Hypothalamus (tissue), 51 donors: ENCODE results near the gene NKX2-1.
"Not testable (repeated sequence)": the region's sequence is repeated elsewhere in the genome, so short reads cannot be mapped to it uniquely, and the experiment has no call there.

ENCODE experiments used
- DNase-seq, 51 donors: peaks; one replicate each; lab custom pipeline; 2025; lab: John Stamatoyannopoulos, UW

The NKX2-1 gene

GRCh38 chr14:36519431-36520321, at the start of gene NKX2-1:
Gene NKX2-1 (minus strand): TSS chr14:36520232. CDS start chr14:36520129, 103 bp downstream.
- DNase-seq: no peak

DNA sequence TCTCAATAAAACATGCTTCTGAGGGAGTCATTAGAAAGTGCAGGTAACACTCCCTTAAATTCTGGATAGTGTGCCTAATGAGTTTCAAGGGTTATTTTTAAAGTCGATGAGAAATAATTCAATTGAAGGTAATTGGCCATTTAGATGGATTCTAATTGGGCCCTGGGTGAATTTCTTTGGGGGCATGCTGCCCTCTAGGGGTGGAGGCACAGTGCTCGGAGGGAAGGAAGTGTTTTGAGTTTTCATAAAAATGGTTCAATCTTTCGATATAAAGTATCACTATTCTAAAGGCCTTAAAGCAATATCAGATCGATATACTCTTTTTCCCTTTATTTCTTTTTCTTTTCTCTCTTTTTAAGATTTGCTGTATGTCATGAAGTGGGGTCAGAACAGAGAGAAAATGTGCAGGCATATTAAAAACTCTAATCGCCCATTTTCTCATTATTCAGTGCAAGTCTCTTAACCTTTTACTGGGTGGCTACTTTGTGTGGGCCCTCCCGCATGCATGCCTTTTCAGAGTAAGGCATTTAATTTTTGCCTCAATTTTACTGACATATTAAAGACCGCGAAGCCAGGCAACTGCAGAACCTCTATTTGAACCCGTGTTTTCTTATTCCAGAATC, 36.9 kb upstream of the NKX2-1 start:
- DNase-seq: peak in 12 of 51 donors; percentile 7 to 50 (median 26)

DNA sequence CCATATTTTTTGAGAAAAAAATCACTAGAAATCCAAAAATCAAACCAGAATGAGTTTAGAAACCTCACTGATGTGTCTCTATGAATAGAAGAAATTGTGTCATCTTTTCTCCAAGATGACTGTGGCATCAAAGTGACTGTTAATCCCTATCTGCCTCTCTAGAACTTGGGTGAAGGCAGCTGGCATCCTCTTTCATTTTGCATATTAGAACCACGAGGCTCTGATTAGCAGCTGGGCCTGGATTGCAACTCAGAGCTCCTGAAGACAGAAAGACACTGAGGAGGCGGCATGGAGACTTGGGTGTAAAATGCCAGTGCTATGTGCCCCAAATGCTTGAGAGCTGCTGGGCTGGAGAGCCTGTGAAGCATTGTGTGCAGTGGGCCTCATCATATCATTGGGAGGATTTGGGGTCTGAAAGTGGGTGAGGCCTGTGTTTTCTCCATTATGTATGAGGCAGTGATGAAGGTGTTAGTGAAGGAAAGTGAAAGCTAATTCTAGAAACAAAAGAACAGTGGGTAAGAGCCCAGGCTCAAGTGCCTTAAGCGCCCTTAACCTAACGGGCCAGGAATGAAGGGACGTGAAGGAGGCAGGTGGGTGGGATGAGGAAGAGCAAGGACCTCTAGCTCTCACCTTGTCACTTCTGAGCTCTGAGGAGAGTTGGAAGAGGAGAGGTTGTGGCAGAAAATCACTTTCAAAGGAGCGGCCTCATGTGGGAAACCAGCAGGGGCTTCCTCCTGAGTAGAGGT, 36.1 kb upstream of the NKX2-1 start:
- DNase-seq: no peak

DNA sequence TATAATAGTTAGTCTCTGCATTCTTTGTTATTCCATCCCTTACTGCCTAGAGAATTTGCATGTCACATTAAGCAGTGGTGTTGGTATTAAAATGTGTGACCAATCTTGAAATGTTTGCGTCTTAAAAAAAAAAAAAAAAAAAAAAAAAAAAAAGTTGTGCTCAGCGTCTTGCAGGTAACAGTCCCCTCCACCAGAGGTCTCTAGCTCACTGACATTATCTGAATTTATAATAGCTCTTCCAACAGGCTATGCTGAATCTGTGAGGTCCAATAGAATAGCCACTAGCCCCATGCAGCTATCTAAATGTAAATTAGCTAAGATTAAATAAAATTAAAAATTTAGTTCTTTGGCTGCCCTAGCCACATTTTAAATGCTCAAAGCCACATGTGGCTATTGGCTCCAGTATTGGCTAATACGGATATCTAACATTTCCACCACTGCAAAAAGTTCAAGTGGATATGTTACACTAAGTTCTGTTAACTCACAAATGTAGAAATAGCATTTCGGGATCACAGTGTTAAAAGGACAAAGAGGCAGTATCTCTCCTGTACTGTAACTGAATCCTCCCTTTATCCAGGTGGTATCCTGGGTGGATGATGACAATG, 33.7 kb upstream of the NKX2-1 start:
- peak in 3 of 51 donors; percentile 1 to 16 (median 5) for DNase-seq

DNA sequence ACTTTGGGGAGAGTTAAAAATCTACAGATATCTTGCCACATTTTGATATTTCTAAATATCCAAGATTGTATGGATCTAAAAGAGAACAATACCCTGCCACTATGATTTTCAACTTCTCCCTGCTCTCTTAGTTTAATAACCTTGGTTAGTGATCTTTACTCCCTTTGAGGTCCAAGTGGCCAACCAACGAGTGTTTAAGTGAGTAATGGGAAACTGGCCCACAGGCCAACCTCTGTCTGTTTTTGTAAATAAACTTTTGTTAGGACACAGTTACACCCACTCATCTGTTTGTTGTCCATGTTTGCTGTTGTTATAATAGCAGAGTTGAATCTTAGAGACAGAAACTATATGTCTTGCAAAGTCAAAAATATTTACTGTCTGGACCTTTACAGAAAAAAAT, 30.9 kb upstream of the NKX2-1 start:
- no peak for DNase-seq

- DNase-seq: not testable (repeated sequence)
Measured at GRCh38 chr14:36544280-36544679, 24.2 kb upstream of the NKX2-1 start.

GRCh38 chr14:36538051-36538450, 18.0 kb upstream of the NKX2-1 start:
- DNase-seq: no peak

DNA sequence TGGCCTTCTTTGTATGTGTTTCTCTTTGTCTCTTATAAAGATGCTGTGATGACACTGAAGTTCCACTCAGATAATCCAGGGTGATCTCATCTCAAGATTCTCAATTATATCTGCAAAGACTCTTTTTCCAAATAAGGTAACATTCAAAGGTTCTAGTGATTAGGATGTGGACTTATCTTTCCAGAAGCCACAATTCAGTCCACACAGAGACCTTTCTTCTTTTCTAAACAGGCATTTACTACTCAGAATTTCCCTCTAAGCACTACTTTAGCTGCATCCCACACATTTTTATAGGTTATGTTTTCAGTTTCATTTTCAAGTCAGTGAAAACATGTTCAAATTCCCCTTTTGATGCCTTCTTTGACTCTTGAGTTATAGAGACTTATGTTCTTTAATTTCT, 9.0 kb upstream of the NKX2-1 start:
- DNase-seq: no peak

DNA sequence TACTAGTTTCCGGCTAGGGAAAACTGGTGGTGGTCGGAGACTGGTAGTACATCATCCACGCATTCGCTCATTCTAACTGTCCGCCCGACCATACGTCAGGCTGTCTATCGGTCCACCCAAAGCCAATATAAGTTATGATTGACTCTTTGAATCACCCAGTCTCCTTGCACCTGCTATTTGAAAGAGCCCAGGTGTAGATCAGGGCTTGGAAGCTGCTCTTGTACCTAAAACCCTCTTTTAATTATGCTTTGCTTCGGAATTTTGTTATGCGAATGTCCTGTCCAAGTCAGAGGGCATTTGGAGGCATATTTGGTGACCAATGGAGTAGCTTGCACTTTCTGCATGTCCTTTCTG, 5.7 kb upstream of the NKX2-1 start:
- no peak for DNase-seq

GRCh38 chr14:36524874-36525745, 5.1 kb upstream of the NKX2-1 start:
- peak in 5 of 51 donors; percentile 15 to 56 (median 42) for DNase-seq

GRCh38 chr14:36524220-36524837, 4.3 kb upstream of the NKX2-1 start:
- DNase-seq: no peak

GRCh38 chr14:36522972-36523715, 3.1 kb upstream of the NKX2-1 start:
- no peak for DNase-seq

GRCh38 chr14:36522347-36522971, 2.4 kb upstream of the NKX2-1 start:
- DNase-seq: no peak

DNA sequence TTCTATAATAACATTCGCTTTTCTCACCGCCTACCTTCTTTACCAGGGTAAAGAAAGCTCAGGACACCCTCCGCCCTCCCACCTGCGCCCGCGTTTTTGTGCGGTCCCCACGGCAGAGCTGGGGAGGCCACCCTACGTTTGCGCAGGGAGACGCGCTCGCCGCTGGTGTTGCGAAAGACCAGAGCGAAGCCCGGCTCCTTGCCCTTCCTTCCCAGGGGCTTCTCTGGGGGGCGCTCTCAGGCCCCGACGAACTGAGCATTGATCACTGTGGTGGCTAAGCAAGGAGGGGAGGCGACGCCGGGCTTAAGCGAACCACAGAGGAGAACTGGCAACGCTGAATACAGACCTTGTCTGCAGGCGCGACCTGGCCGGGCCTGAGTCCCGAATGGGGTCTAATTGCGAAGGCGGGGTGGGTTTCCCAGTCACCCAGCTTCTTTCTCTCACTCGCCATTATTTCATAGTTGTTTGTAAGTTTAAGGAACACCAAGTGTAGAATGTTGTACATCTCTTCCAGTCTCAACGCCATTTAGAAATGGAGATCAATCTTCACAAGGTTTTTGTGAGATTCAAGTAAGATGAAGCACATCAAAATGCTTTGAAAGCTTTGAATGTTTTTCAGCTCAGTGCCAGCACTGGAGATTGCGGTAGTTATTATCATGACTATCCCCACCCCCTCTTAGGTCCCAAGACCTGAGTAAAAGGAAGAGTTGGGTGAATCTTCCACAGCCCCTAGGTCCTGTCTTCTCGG, 1.7 kb upstream of the NKX2-1 start:
- DNase-seq: no peak

- DNase-seq: peak in 2 of 51 donors; percentile 27 to 32
Measured at GRCh38 chr14:36520601-36521525, 831 bp upstream of the NKX2-1 start.
